Measurements from ENCODE around the gene ANTKMT. TPM values are rescaled to one million over a fixed set of nuclear protein-coding genes. Genes with fewer than 3 reads are reported as not detected.

The ANTKMT gene
- total RNA-seq, 2 experiments from 2014 or later = 12.3 to 14.2 TPM

GRCh38 chr16:727291-727977 is 6.5 kb downstream of the ANTKMT start:
- H3K9me3 Mint-ChIP-seq (ENCODE audit: insufficient read depth) = no peaks in the 10 kb centered on the region
- H3K4me3 Mint-ChIP-seq = peak overlapping the region; percentile 50
- ATAC-seq = peak; percentile 34
- peak; percentile 50 for DNase-seq
- H3K27ac Mint-ChIP-seq = no peak overlapping the region
- POLR2A ChIA-PET = interaction anchor here (1.2 kb wide), 1 partner anchor 12 kb away, joined by 5 read pairs; no protein-coding TSS in a partner anchor
- CTCF ChIA-PET = interaction anchor here (0.7 to 1.7 kb wide), 4 partner anchors 8 to 61 kb away, joined by 3 to 6 read pairs (median 4); partner anchors contain the start of gene RPUSD1
- H3K27me3 Mint-ChIP-seq (ENCODE audit: low read depth) = no peaks in the 10 kb centered on the region
- no peaks in the 10 kb centered on the region for H3K4me1 Mint-ChIP-seq (ENCODE audit: low read depth)
- H3K36me3 Mint-ChIP-seq (ENCODE audit: low read depth) = peaks cover 2% of the 10 kb centered on the region

GRCh38 chr16:728131-728889 is 7.4 kb downstream of the ANTKMT start:
- H3K36me3 Mint-ChIP-seq (ENCODE audit: low read depth) = peaks cover 4% of the 10 kb centered on the region
- H3K9me3 Mint-ChIP-seq (ENCODE audit: insufficient read depth) = no peaks in the 10 kb centered on the region
- peak overlapping the region; percentile 40 for H3K4me3 Mint-ChIP-seq
- POLR2A ChIA-PET = interaction anchor here (1.2 to 2.9 kb wide), 2 partner anchors 9 to 12 kb away, joined by 5 to 10 read pairs; no protein-coding TSS in a partner anchor
- CTCF ChIA-PET = interaction anchor here (1.3 to 1.7 kb wide), 3 partner anchors 8 to 60 kb away, joined by 3 to 6 read pairs (median 4); partner anchors contain the start of gene RPUSD1
- H3K27me3 Mint-ChIP-seq (ENCODE audit: low read depth) = no peaks in the 10 kb centered on the region
- no peak overlapping the region for H3K27ac Mint-ChIP-seq
- ATAC-seq (peak; percentile 62), DNase-seq (peak; percentile 72)
- H3K4me1 Mint-ChIP-seq (ENCODE audit: low read depth) = no peaks in the 10 kb centered on the region

GRCh38 chr16:728890-729744 is 8.2 kb downstream of the ANTKMT start:
- CTCF ChIA-PET = interaction anchor here (1.3 to 1.7 kb wide), 4 partner anchors 9 to 59 kb away, joined by 3 to 6 read pairs (median 3); partner anchors contain the start of genes CIAO3 and RPUSD1
- Mint-ChIP-seq H3K9me3 (ENCODE audit: insufficient read depth) (no peaks in the 10 kb centered on the region), H3K4me1 (ENCODE audit: low read depth) (no peaks in the 10 kb centered on the region), H3K27ac (no peak overlapping the region), H3K27me3 (ENCODE audit: low read depth) (no peaks in the 10 kb centered on the region), H3K4me3 (no peak overlapping the region), H3K36me3 (ENCODE audit: low read depth) (peaks cover 4% of the 10 kb centered on the region)
- ATAC-seq = no peak
- DNase-seq = no peak
- POLR2A ChIA-PET = interaction anchor here (1.1 to 2.9 kb wide), 2 partner anchors 10 to 12 kb away, joined by 3 to 10 read pairs; partner anchors contain the start of gene CIAO3

GRCh38 chr16:729768-730665 is 9.1 kb downstream of the ANTKMT start:
- no peaks in the 10 kb centered on the region for H3K4me1 Mint-ChIP-seq (ENCODE audit: low read depth)
- POLR2A ChIA-PET = interaction anchor here (1.1 to 2.9 kb wide), 2 partner anchors 10 to 11 kb away, joined by 3 to 10 read pairs; partner anchors contain the start of gene CIAO3
- H3K9me3 Mint-ChIP-seq (ENCODE audit: insufficient read depth) = no peaks in the 10 kb centered on the region
- peaks cover 4% of the 10 kb centered on the region for H3K36me3 Mint-ChIP-seq (ENCODE audit: low read depth)
- no peaks in the 10 kb centered on the region for H3K27me3 Mint-ChIP-seq (ENCODE audit: low read depth)
- H3K4me3 Mint-ChIP-seq = no peak overlapping the region
- ATAC-seq (no peak), DNase-seq (no peak)
- no peak overlapping the region for H3K27ac Mint-ChIP-seq
- CTCF ChIA-PET = interaction anchor here (0.7 to 1.4 kb wide), 3 partner anchors 11 to 40 kb away, joined by 3 read pairs; partner anchors contain the start of genes CIAO3 and WDR24

GRCh38 chr16:730666-731509 is 9.9 kb downstream of the ANTKMT start:
- ATAC-seq (no peak), DNase-seq (no peak)
- Mint-ChIP-seq H3K27ac (no peak overlapping the region), H3K36me3 (ENCODE audit: low read depth) (peaks cover 11% of the 10 kb centered on the region), H3K9me3 (ENCODE audit: insufficient read depth) (no peaks in the 10 kb centered on the region), H3K4me1 (ENCODE audit: low read depth) (peaks cover 7% of the 10 kb centered on the region), H3K4me3 (no peak overlapping the region), H3K27me3 (ENCODE audit: low read depth) (no peaks in the 10 kb centered on the region)
- CTCF ChIA-PET = interaction anchor here (0.7 kb wide), 1 partner anchor 41 kb away, joined by 3 read pairs; the partner anchor contains the start of gene WDR24
- POLR2A ChIA-PET = interaction anchor here (1.1 to 2.9 kb wide), 3 partner anchors 10 to 15 kb away, joined by 3 to 10 read pairs (median 6); partner anchors contain the start of genes CIAO3 and METRN

- no peak overlapping the region for H3K4me3 Mint-ChIP-seq
- DNase-seq (no peak), ATAC-seq (no peak)
- POLR2A ChIA-PET = interaction anchor here (1.7 kb wide), 1 partner anchor 17 kb away, joined by 6 read pairs; the partner anchor contains the start of gene METRN
- no peak overlapping the region for H3K27ac Mint-ChIP-seq
- H3K36me3 Mint-ChIP-seq (ENCODE audit: low read depth) = peaks cover 14% of the 10 kb centered on the region
- H3K27me3 Mint-ChIP-seq (ENCODE audit: low read depth) = no peaks in the 10 kb centered on the region
- peaks cover 12% of the 10 kb centered on the region for H3K4me1 Mint-ChIP-seq (ENCODE audit: low read depth)
- no peaks in the 10 kb centered on the region for H3K9me3 Mint-ChIP-seq (ENCODE audit: insufficient read depth)
- CTCF ChIA-PET = interaction anchor here (1.0 to 1.9 kb wide), 3 partner anchors 8 to 20 kb away, joined by 3 to 10 read pairs (median 6); partner anchors contain the start of gene CIAO3
Measured at GRCh38 chr16:732332-732731, 11.4 kb downstream of the ANTKMT start.

- no peaks in the 10 kb centered on the region for H3K27me3 Mint-ChIP-seq (ENCODE audit: low read depth)
- POLR2A ChIA-PET = interaction anchor here (0.5 kb wide), 1 partner anchor 232 kb away, joined by 3 read pairs; no protein-coding TSS in a partner anchor
- H3K4me3 Mint-ChIP-seq = no peak overlapping the region
- CTCF ChIA-PET = interaction anchor here (0.6 to 1.9 kb wide), 4 partner anchors 12 to 21 kb away, joined by 3 to 10 read pairs (median 4); partner anchors contain the start of gene METRN
- no peak for ATAC-seq
- H3K9me3 Mint-ChIP-seq (ENCODE audit: insufficient read depth) = no peaks in the 10 kb centered on the region
- DNase-seq = no peak
- H3K4me1 Mint-ChIP-seq (ENCODE audit: low read depth) = peaks cover 18% of the 10 kb centered on the region
- H3K36me3 Mint-ChIP-seq (ENCODE audit: low read depth) = peaks cover 17% of the 10 kb centered on the region
- no peak overlapping the region for H3K27ac Mint-ChIP-seq
Measured at GRCh38 chr16:732936-733335, 12.0 kb downstream of the ANTKMT start.

- no peaks in the 10 kb centered on the region for H3K27me3 Mint-ChIP-seq (ENCODE audit: low read depth)
- DNase-seq = no peak
- peaks cover 20% of the 10 kb centered on the region for H3K4me1 Mint-ChIP-seq (ENCODE audit: low read depth)
- ChIA-PET CTCF (interaction anchor here (0.6 to 1.9 kb wide), 4 partner anchors 12 to 22 kb away, joined by 3 to 10 read pairs (median 4); partner anchors contain the start of gene METRN), POLR2A (interaction anchor here (0.5 kb wide), 1 partner anchor 231 kb away, joined by 3 read pairs; no protein-coding TSS in a partner anchor)
- no peaks in the 10 kb centered on the region for H3K9me3 Mint-ChIP-seq (ENCODE audit: insufficient read depth)
- H3K36me3 Mint-ChIP-seq (ENCODE audit: low read depth) = peaks cover 19% of the 10 kb centered on the region
- ATAC-seq = peak; percentile 31
- H3K27ac Mint-ChIP-seq = no peak overlapping the region
- no peak overlapping the region for H3K4me3 Mint-ChIP-seq
Measured at GRCh38 chr16:733382-734207, 12.6 kb downstream of the ANTKMT start.

Measured in activated CD8-positive, alpha-beta T cell treated with anti-CD3 and anti-CD28 coated beads, Interleukin-2, amount 10 ng/mL, durations not matched to agents 7 days and 5 days (primary cell).